ENCODE data around the gene UBE2J2. TPM values are rescaled to one million over a fixed set of nuclear protein-coding genes. Genes with fewer than 3 reads are reported as not detected.

Gene UBE2J2
- total and polyA plus RNA-seq, 2 donors (not counting 3 experiments of a cell fraction or from before 2014, with no cell fraction given) = 60.7 to 80.7 TPM

DNA sequence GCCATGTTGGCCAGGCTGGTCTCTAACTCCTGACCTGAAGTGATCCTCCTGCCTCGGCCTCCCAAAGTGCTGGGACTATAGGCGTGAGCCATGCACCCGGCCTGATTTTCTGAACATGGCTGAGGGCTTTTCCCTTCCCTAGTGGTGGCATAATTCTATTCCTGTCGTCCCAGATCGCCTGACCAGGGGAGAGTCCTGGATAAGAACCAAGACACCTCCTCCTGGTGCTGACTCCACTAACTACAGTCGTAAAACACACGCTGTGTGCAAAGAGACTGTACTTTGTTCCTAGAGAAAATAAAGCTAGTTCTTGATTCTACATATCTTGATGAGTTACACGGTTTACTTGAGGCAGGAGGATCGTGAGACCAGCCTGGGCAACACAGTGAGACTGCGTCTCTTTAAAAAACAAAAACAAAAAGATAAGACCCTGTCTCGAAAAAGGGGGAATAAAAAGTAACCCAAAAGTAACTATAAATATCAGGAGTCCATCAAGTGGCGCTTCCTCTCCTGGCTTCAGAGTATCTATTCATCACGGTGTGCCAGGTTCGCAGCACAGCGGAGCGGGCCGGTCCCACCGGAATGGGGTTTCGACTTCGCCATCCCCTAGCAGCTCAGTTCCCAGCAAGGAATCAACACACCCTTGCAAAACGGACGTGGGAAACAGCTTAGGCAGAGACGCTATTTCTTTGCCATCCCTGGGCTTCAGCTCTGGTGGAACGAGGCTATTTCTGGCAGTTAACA, 42.8 kb downstream of the UBE2J2 start:
- peaks cover 6% of the 10 kb centered on the region for H3K4me1 ChIP-seq (ENCODE audit: control insufficient read depth, extremely low read depth, insufficient read depth, low read length)
- H3K27me3 ChIP-seq (ENCODE audit: control insufficient read depth in 2 of 2, insufficient read depth in 2 of 2, low read length in 2 of 2) = no peaks in the 10 kb centered on the region
- CTCF ChIA-PET = interaction anchor here (0.7 to 3.7 kb wide), 7 partner anchors 18 to 246 kb away, joined by 3 to 43 read pairs (median 6); no protein-coding TSS in a partner anchor
- H3K9me1 ChIP-seq (replicated peaks; ENCODE audit: control insufficient read depth, extremely low read depth, insufficient read depth, low read length) = no peaks in the 10 kb centered on the region
- TF ChIP-seq POLR2A (IDR thresholded peaks at IDR 0.05; ENCODE audit: low read depth, low read length) (no peak), EZH2 (IDR thresholded peaks at IDR 0.05; ENCODE audit: borderline replicate concordance, low read depth, low read length, severe bottlenecking) (no peak), MYC (IDR thresholded peaks at IDR 0.05; ENCODE audit: low read depth, low read length) (no peak), POLR2AphosphoS5 (IDR thresholded peaks at IDR 0.05; ENCODE audit: insufficient read depth, low read depth, low read length) (no peak), JUN (IDR thresholded peaks at IDR 0.05; ENCODE audit: borderline replicate concordance, insufficient read depth, insufficient read length, low read depth) (no peak), FOS (IDR thresholded peaks at IDR 0.05; ENCODE audit: borderline replicate concordance, insufficient read depth, low read length) (no peak)
- TF ChIP-seq, protein P1, sequence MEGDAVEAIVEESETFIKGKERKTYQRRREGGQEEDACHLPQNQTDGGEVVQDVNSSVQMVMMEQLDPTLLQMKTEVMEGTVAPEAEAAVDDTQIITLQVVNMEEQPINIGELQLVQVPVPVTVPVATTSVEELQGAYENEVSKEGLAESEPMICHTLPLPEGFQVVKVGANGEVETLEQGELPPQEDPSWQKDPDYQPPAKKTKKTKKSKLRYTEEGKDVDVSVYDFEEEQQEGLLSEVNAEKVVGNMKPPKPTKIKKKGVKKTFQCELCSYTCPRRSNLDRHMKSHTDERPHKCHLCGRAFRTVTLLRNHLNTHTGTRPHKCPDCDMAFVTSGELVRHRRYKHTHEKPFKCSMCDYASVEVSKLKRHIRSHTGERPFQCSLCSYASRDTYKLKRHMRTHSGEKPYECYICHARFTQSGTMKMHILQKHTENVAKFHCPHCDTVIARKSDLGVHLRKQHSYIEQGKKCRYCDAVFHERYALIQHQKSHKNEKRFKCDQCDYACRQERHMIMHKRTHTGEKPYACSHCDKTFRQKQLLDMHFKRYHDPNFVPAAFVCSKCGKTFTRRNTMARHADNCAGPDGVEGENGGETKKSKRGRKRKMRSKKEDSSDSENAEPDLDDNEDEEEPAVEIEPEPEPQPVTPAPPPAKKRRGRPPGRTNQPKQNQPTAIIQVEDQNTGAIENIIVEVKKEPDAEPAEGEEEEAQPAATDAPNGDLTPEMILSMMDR (IDR thresholded peaks at IDR 0.05; ENCODE audit: extremely low read depth in 1 of 2, insufficient read depth in 1 of 2, low read depth in 1 of 2, low read length in 2 of 2) = peak; percentile 26 to 30
- H3K4me2 ChIP-seq (ENCODE audit: insufficient read depth, low read length) = peak overlapping the region; percentile 87
- H3K4me3 ChIP-seq (replicated peaks in 1 of 3; ENCODE audit: insufficient read depth in 1 of 3, low read depth in 1 of 3, low read length in 3 of 3) = peak overlapping the region; percentile 54 to 88 (median 80)
- TSS peak; percentile 71 for BruUV-seq (replicated peaks)
- no peaks in the 10 kb centered on the region for H4K20me1 ChIP-seq (replicated peaks; ENCODE audit: control insufficient read depth, extremely low read depth, insufficient read depth, low read length)
- DNase-seq (ENCODE audit: low read depth, low spot score) (peak; percentile 55), FAIRE-seq (no peak)
- intact Hi-C loops (cut with micrococcal nuclease) = loop anchor here (1.0 to 2.0 kb wide), 6 partner anchors 18 to 198 kb away; partner anchors contain the start of gene PUSL1
- POLR2A ChIA-PET = interaction anchor here (0.8 to 1.1 kb wide), 2 partner anchors 41 to 112 kb away, joined by 3 read pairs; no protein-coding TSS in a partner anchor
- peak overlapping the region; percentile 4 for H2AFZ ChIP-seq (ENCODE audit: low read depth, low read length)
- H3K9me3 ChIP-seq (replicated peaks; ENCODE audit: control insufficient read depth, insufficient read depth, low read length) = no peaks in the 10 kb centered on the region
- dilution Hi-C loops (cut with MboI; ENCODE audit: extremely low pct_ligation_motif_present, low sequenced_read_pairs) = no loop called here
- H3K27ac ChIP-seq (ENCODE audit: insufficient read depth, low read depth, low read length) = peak overlapping the region; percentile 39
- peaks cover 6 to 17% of the 10 kb centered on the region in 2 experiments for H3K36me3 ChIP-seq (ENCODE audit: control insufficient read depth in 2 of 2, extremely low read depth in 1 of 2, insufficient read depth in 2 of 2, low read length in 2 of 2)
- peak overlapping the region; percentile 69 for H3K9ac ChIP-seq (replicated peaks; ENCODE audit: extremely low read depth, insufficient read depth, low read length)
- H3K79me2 ChIP-seq (ENCODE audit: control insufficient read depth, insufficient read depth, low read length) = peaks cover 69% of the 10 kb centered on the region
